Neural progenitor cell (in vitro differentiated cells): ENCODE measurements around the gene GABRG3. TPM values are rescaled to one million over a fixed set of nuclear protein-coding genes. Genes with fewer than 3 reads are reported as not detected.

Experiments used
- DNase-seq: peaks from one replicate; pipeline ENCODE4 v3.0.0-alpha.2; 2016; ENCODE audit warnings: low spot score
- H2AFZ ChIP-seq: fragments of 200-600 bp; sonication (generic); replicated peaks from 2 replicates; pipeline ENCODE4 v1.6.1; 2016; ENCODE audit warnings: antibody characterized with exemption
- H3F3A ChIP-seq: fragments of 200-600 bp; sonication (generic); 2 replicates; pipeline ENCODE4 v1.6.1; 2016; ENCODE audit warnings: antibody characterized with exemption, low read depth
- H3K27ac ChIP-seq: fragments of 200-600 bp; sonication (generic); 2 replicates; pipeline ENCODE4 v1.5.1; 2016; ENCODE audit warnings: mild to moderate bottlenecking
- H3K27me3 ChIP-seq: fragments of 200-600 bp; sonication (generic); 2 replicates; pipeline ENCODE4 v1.6.1; 2016; ENCODE audit warnings: mild to moderate bottlenecking, moderate library complexity
- H3K36me3 ChIP-seq: fragments of 200-600 bp; sonication (generic); 2 replicates; pipeline ENCODE4 v1.5.1; 2016
- H3K4me1 ChIP-seq: fragments of 200-600 bp; sonication (generic); 2 replicates; pipeline ENCODE4 v1.6.1; 2016; ENCODE audit warnings: mixed run types
- H3K4me2 ChIP-seq: fragments of 200-600 bp; sonication (generic); 2 replicates; pipeline ENCODE4 v1.6.1; 2016
- H3K4me3 ChIP-seq: fragments of 200-600 bp; sonication (generic); 2 replicates; pipeline ENCODE4 v1.5.1; 2016
- H3K79me2 ChIP-seq: fragments of 200-600 bp; sonication (generic); 2 replicates; pipeline ENCODE4 v1.6.1; 2016; ENCODE audit warnings: low read depth
- H3K9ac ChIP-seq: fragments of 200-600 bp; sonication (generic); 2 replicates; pipeline ENCODE4 v1.6.1; 2016
- H3K9me3 ChIP-seq: fragments of 200-600 bp; sonication (generic); 2 replicates; pipeline ENCODE4 v1.5.1; 2016; ENCODE audit warnings: low read depth
- H4K20me1 ChIP-seq: fragments of 200-600 bp; sonication (generic); 2 replicates; pipeline ENCODE4 v1.6.1; 2016; ENCODE audit warnings: low read depth
- H3K27ac Mint-ChIP-seq: 3 replicates; pipeline ENCODE4 v1.8.0; 2021; ENCODE audit warnings: mixed read lengths
- H3K27me3 Mint-ChIP-seq: 2 replicates; pipeline ENCODE4 v1.8.0; 2022; ENCODE audit warnings: low read depth, mild to moderate bottlenecking, inconsistent platforms, moderate library complexity, mixed read lengths; ENCODE audit not compliant: insufficient read depth
- H3K36me3 Mint-ChIP-seq: 3 replicates; pipeline ENCODE4 v1.8.0; 2021; ENCODE audit warnings: mixed read lengths
- H3K4me1 Mint-ChIP-seq: 3 replicates; pipeline ENCODE4 v1.8.0; 2021; ENCODE audit warnings: mixed read lengths
- H3K4me3 Mint-ChIP-seq: 3 replicates; pipeline ENCODE4 v1.8.0; 2021; ENCODE audit warnings: mild to moderate bottlenecking, moderate library complexity, mixed read lengths
- H3K9me3 Mint-ChIP-seq: 3 replicates; pipeline ENCODE4 v1.8.0; 2020; ENCODE audit warnings: mixed read lengths
- EZH2 ChIP-seq: fragments of 200-600 bp; sonication (generic); IDR thresholded peaks from 2 replicates; pipeline ENCODE4 v1.6.1; 2017; ENCODE audit warnings: antibody characterized with exemption, mild to moderate bottlenecking, moderate library complexity
- EZH2phosphoT487 ChIP-seq: fragments of 200-600 bp; sonication (generic); IDR thresholded peaks from 2 replicates; pipeline ENCODE4 v1.6.1; 2017; ENCODE audit warnings: antibody characterized with exemption
- total RNA-seq: library from RNA; depleted of rRNA; stranded (reverse); fragments of >200 nt; gene quantifications from 2 replicates; pipeline ENCODE4 v1.2.3, GENCODE V29; 2015; ENCODE audit warnings: low replicate concordance
- TF ChIP-seq, protein P1 (sequence below): fragments of 200-600 bp; sonication (generic); IDR thresholded peaks from 2 replicates; pipeline ENCODE4 v1.5.1; 2017; ENCODE audit warnings: antibody characterized with exemption, mild to moderate bottlenecking

GABRG3 gene
- total RNA-seq, 1 donor from 2014 or later = 3.4 TPM

DNA sequence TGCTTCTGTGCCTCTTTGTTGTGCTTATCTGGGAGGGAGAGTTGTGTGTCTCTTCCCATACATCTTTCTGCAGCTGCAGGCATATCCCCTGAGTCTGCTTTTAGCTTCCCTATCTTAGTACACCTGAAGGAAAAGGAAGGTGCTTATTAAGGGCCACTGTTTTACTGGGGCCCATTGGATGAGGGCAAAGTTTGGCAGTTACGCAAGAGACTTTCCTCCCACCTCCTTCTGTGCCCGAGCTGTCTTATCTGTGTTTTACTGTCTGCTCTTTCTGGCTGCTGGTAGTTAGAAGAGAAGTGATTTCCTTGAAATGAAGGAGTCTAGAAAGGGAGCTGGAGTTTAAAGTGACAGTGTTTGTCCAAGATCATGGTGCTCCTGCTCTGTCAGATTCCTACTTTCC is 66.5 kb downstream of the GABRG3 start:
- no peaks in the 10 kb centered on the region for H3K79me2 ChIP-seq
- no peaks in the 10 kb centered on the region for H3K36me3 Mint-ChIP-seq
- H4K20me1 ChIP-seq = no peaks in the 10 kb centered on the region
- H3K27me3 Mint-ChIP-seq = peaks cover 11% of the 10 kb centered on the region
- DNase-seq = no peak
- peaks cover 4% of the 10 kb centered on the region for H3K9me3 Mint-ChIP-seq
- H3K4me3 ChIP-seq = no peak overlapping the region
- no peak overlapping the region for H3K27ac Mint-ChIP-seq
- H3K4me3 Mint-ChIP-seq = no peak overlapping the region
- no peak overlapping the region for H2AFZ ChIP-seq
- no peaks in the 10 kb centered on the region for H3K27me3 ChIP-seq
- H3K36me3 ChIP-seq = no peaks in the 10 kb centered on the region
- no peaks in the 10 kb centered on the region for H3F3A ChIP-seq
- H3K4me1 Mint-ChIP-seq = peaks cover 14% of the 10 kb centered on the region
- H3K4me1 ChIP-seq = no peaks in the 10 kb centered on the region
- no peak overlapping the region for H3K4me2 ChIP-seq
- H3K9ac ChIP-seq = no peak overlapping the region
- H3K9me3 ChIP-seq = no peaks in the 10 kb centered on the region
- no peak overlapping the region for H3K27ac ChIP-seq
- TF ChIP-seq EZH2 (no peak), EZH2phosphoT487 (no peak)
- TF ChIP-seq, protein P1, sequence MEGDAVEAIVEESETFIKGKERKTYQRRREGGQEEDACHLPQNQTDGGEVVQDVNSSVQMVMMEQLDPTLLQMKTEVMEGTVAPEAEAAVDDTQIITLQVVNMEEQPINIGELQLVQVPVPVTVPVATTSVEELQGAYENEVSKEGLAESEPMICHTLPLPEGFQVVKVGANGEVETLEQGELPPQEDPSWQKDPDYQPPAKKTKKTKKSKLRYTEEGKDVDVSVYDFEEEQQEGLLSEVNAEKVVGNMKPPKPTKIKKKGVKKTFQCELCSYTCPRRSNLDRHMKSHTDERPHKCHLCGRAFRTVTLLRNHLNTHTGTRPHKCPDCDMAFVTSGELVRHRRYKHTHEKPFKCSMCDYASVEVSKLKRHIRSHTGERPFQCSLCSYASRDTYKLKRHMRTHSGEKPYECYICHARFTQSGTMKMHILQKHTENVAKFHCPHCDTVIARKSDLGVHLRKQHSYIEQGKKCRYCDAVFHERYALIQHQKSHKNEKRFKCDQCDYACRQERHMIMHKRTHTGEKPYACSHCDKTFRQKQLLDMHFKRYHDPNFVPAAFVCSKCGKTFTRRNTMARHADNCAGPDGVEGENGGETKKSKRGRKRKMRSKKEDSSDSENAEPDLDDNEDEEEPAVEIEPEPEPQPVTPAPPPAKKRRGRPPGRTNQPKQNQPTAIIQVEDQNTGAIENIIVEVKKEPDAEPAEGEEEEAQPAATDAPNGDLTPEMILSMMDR = no peak

DNA sequence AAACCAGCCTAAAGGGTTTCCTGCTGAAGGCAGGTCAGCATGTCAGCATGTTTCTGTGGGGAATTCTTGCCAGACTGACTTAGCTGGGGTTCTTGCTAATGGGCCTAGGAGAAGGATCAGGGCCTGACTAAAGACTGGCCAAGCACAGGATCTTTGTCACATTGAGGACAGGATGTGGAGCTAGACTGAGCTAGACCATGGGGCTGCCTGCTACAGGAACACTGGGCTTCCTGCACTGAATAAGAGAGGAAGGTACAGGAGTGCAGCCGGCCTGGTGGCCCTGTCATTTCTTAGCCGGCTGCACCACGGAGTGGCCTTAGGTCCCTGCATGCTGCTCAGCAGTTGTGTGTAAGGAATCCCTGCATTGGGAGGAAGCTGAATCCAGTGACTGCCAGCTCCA is 68.2 kb downstream of the GABRG3 start:
- TF ChIP-seq, protein P1 = no peak
- TF ChIP-seq EZH2phosphoT487 (no peak), EZH2 (no peak)
- Histone ChIP-seq H3K9ac (no peak overlapping the region), H4K20me1 (no peaks in the 10 kb centered on the region), H3K27ac (no peak overlapping the region), H3K4me1 (no peaks in the 10 kb centered on the region), H3K4me2 (no peak overlapping the region), H3F3A (no peaks in the 10 kb centered on the region), H3K79me2 (no peaks in the 10 kb centered on the region), H3K36me3 (no peaks in the 10 kb centered on the region), H3K27me3 (no peaks in the 10 kb centered on the region), H3K9me3 (no peaks in the 10 kb centered on the region), H3K4me3 (no peak overlapping the region), H2AFZ (no peak overlapping the region)
- Mint-ChIP-seq H3K4me3 (no peak overlapping the region), H3K27me3 (peaks cover 17% of the 10 kb centered on the region), H3K27ac (no peak overlapping the region), H3K36me3 (no peaks in the 10 kb centered on the region), H3K9me3 (peaks cover 4% of the 10 kb centered on the region), H3K4me1 (peaks cover 2% of the 10 kb centered on the region)
- DNase-seq = no peak

DNA sequence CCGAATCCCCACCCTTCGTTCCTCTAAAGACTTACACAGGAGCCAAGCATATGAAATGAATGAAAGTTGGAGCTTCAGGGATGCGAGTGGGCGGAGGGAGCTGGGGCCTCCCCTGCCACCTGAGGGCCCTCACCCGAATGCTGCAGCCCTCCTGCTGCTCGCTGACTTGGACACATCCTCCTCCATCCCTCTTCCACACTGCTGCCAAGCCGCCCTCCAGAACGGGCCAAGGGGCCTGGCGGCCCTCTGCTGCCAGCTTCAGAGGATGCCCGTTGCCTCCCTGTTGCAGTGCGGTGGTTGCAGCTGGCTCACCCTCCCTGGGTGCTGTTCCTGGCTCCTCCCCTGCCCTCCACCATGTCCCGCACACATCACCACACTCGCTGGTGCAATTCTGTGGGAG is 71.2 kb downstream of the GABRG3 start:
- no peaks in the 10 kb centered on the region for H3K9me3 Mint-ChIP-seq
- DNase-seq = no peak
- H3K79me2 ChIP-seq = no peaks in the 10 kb centered on the region
- peaks cover 10% of the 10 kb centered on the region for H3K27me3 Mint-ChIP-seq
- H3K4me1 Mint-ChIP-seq = no peaks in the 10 kb centered on the region
- H3K9ac ChIP-seq = no peak overlapping the region
- H4K20me1 ChIP-seq = no peaks in the 10 kb centered on the region
- no peaks in the 10 kb centered on the region for H3K27me3 ChIP-seq
- H3K36me3 ChIP-seq = no peaks in the 10 kb centered on the region
- no peak for TF ChIP-seq EZH2
- no peaks in the 10 kb centered on the region for H3K9me3 ChIP-seq
- no peaks in the 10 kb centered on the region for H3K36me3 Mint-ChIP-seq
- H3K4me3 ChIP-seq = no peak overlapping the region
- H2AFZ ChIP-seq = no peak overlapping the region
- H3K4me3 Mint-ChIP-seq = no peak overlapping the region
- H3K4me2 ChIP-seq = no peak overlapping the region
- H3F3A ChIP-seq = no peaks in the 10 kb centered on the region
- H3K4me1 ChIP-seq = no peaks in the 10 kb centered on the region
- no peak overlapping the region for H3K27ac ChIP-seq
- H3K27ac Mint-ChIP-seq = no peak overlapping the region

DNA sequence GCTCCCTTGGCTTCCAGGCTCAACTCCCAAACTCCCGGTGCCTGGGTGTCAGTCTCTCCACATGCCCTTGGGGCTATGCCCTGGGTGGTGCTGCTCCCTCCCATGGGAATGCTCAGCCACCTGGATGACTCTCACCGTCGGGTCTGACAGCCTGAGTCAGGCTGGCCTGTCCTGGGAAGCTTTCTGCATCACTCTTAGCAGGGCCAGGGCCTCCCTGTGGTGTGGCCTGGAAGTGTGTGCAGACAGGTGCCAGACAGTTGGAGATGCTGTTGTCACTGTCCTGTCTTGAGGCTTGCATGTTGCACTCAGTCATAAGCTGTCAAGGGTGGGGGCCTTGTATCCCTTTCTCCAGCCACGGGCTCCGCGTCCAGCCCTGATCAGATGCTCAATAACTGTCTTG is 71.7 kb downstream of the GABRG3 start:
- Histone ChIP-seq H3K9ac (no peak overlapping the region), H3F3A (no peaks in the 10 kb centered on the region), H3K4me3 (no peak overlapping the region), H3K4me2 (no peak overlapping the region), H3K4me1 (no peaks in the 10 kb centered on the region), H3K36me3 (no peaks in the 10 kb centered on the region), H3K27me3 (no peaks in the 10 kb centered on the region), H3K79me2 (no peaks in the 10 kb centered on the region), H3K9me3 (no peaks in the 10 kb centered on the region), H4K20me1 (no peaks in the 10 kb centered on the region), H3K27ac (no peak overlapping the region), H2AFZ (no peak overlapping the region)
- TF ChIP-seq EZH2phosphoT487 = no peak
- no peak for TF ChIP-seq EZH2
- TF ChIP-seq, protein P1 = no peak
- Mint-ChIP-seq H3K9me3 (no peaks in the 10 kb centered on the region), H3K27ac (no peak overlapping the region), H3K36me3 (no peaks in the 10 kb centered on the region), H3K27me3 (peaks cover 10% of the 10 kb centered on the region), H3K4me3 (no peak overlapping the region), H3K4me1 (no peaks in the 10 kb centered on the region)
- DNase-seq = no peak
